ENCODE measurements around the gene RAI1.

DNA sequence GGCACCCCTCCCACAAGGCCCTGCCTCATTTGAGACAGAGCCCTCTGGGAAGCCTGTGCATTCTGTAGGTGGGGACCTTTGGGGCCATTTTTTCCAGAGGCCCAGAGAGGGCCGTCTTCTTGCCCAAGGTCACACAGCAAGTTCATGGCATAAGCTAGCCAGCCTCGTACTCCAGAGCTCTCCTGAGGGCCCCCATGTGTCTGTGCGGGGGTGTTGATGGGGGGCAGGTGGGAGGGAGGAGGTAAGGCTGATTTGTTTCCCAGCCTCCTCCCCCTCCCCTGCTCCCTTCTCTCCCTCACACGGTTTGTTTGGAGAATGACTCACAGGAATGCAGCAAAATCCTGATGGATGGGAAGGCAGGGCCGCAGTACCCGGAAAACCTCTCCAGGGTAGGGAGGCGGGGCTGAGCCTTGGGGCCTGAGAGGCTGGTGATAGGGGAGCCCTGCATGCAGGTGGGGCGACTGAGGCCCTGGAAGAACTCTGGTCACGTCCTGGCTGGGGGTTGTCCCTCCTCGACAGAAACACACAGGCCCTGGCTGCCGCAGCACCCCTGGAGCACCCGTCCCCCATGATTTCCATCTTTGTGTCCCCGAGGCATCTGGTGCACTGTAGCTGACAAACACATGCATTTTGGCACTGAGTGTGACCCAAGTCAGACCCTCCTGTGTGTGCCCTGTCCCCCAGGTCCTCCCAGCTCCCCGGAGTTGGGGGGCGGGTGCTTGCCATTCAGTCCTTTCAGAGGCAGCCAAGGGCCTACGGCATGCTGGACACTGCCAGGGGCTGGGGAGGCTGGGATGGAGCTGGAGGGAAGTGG is 29.7 kb downstream of the RAI1 start:
- no peak for TF ChIP-seq EZH2 (IDR thresholded peaks at IDR 0.05; ENCODE audit: borderline replicate concordance, low read depth, low read length, poor library complexity, severe bottlenecking)
- TF ChIP-seq, protein P1, sequence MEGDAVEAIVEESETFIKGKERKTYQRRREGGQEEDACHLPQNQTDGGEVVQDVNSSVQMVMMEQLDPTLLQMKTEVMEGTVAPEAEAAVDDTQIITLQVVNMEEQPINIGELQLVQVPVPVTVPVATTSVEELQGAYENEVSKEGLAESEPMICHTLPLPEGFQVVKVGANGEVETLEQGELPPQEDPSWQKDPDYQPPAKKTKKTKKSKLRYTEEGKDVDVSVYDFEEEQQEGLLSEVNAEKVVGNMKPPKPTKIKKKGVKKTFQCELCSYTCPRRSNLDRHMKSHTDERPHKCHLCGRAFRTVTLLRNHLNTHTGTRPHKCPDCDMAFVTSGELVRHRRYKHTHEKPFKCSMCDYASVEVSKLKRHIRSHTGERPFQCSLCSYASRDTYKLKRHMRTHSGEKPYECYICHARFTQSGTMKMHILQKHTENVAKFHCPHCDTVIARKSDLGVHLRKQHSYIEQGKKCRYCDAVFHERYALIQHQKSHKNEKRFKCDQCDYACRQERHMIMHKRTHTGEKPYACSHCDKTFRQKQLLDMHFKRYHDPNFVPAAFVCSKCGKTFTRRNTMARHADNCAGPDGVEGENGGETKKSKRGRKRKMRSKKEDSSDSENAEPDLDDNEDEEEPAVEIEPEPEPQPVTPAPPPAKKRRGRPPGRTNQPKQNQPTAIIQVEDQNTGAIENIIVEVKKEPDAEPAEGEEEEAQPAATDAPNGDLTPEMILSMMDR (conservative IDR thresholded peaks at IDR 0.05; ENCODE audit: low read depth, low read length): no peak
